ENCODE data around the gene GARIN1A. TPM values are rescaled to one million over a fixed set of nuclear protein-coding genes. Genes with fewer than 3 reads are reported as not detected.
A peak's percentile ranks its signal among the peaks of the same experiment; 100 is the strongest.

GARIN1A gene
- total RNA-seq, 2 donors from 2014 or later = 0.15 to 0.64 TPM

DNA sequence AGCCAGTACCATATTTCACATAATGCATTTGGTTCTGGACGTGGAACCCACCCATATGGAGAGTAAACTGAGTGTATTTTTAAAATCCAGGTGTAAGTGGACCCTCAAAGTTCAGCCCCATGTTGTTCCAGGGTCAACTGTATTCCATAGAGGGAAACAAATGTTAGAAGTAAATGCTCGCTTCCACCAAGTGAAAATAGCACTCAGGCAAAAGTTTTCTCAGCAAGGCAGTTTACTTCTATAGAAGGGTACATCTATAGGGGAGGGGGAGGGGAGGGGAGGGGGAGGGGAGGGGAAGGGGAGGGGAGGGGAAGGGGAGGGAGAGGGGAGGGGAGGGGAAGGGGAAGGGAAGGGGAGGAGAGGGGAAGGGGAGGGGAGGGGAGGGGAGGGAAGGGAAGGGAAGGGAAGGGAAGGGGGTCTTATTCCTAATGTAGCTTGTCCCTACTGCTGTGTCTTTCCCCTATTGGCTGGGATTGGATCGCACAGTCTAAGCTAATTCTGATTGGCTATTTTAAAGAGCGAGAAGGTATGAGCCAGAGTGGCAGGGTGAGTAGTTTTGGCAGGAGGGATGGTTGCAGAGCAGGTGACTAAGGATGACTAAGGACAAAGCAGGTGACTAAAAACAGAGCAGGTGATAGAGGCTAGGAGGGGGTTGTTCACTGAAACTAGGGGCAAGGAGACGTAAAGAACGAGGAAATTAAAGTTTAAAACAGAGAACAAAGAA lies 29.1 kb downstream of the GARIN1A start:
- Mint-ChIP-seq H3K4me3 (no peak overlapping the region), H3K36me3 (ENCODE audit: low read depth) (no peaks in the 10 kb centered on the region), H3K4me1 (peaks cover 20% of the 10 kb centered on the region), H3K9me3 (no peaks in the 10 kb centered on the region), H3K27me3 (ENCODE audit: insufficient read depth) (peaks cover 26% of the 10 kb centered on the region), H3K27ac (no peak overlapping the region)
- TF ChIP-seq, protein P1, sequence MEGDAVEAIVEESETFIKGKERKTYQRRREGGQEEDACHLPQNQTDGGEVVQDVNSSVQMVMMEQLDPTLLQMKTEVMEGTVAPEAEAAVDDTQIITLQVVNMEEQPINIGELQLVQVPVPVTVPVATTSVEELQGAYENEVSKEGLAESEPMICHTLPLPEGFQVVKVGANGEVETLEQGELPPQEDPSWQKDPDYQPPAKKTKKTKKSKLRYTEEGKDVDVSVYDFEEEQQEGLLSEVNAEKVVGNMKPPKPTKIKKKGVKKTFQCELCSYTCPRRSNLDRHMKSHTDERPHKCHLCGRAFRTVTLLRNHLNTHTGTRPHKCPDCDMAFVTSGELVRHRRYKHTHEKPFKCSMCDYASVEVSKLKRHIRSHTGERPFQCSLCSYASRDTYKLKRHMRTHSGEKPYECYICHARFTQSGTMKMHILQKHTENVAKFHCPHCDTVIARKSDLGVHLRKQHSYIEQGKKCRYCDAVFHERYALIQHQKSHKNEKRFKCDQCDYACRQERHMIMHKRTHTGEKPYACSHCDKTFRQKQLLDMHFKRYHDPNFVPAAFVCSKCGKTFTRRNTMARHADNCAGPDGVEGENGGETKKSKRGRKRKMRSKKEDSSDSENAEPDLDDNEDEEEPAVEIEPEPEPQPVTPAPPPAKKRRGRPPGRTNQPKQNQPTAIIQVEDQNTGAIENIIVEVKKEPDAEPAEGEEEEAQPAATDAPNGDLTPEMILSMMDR (conservative IDR thresholded peaks at IDR 0.05) = no peak
- peaks cover 16% of the 10 kb centered on the region for H3K27me3 ChIP-seq (ENCODE audit: control insufficient read depth, insufficient read depth, low read length, poor library complexity, severe bottlenecking)
- H3K4me1 ChIP-seq (ENCODE audit: control insufficient read depth, insufficient read depth, low read length) = no peaks in the 10 kb centered on the region
- peak; percentile 69 for DNase-seq
- H3K9me3 ChIP-seq (ENCODE audit: control insufficient read depth, low read length) = no peaks in the 10 kb centered on the region
- no peaks in the 10 kb centered on the region for H3K36me3 ChIP-seq (ENCODE audit: control insufficient read depth, insufficient read depth, low read length)
- H3K4me3 ChIP-seq (ENCODE audit: low read length) = no peak overlapping the region
- H3K9ac ChIP-seq (ENCODE audit: extremely low read depth, low read length, poor library complexity, severe bottlenecking) = no peak overlapping the region
- 90 to 91% methylated on average over 5 to 6 of the region's 6 CpGs for WGBS, 2 experiments (ENCODE audit: insufficient coverage in 1 of 2, insufficient read length in 1 of 2)
- no peak overlapping the region for H3K27ac ChIP-seq (ENCODE audit: low read depth, low read length)

DNA sequence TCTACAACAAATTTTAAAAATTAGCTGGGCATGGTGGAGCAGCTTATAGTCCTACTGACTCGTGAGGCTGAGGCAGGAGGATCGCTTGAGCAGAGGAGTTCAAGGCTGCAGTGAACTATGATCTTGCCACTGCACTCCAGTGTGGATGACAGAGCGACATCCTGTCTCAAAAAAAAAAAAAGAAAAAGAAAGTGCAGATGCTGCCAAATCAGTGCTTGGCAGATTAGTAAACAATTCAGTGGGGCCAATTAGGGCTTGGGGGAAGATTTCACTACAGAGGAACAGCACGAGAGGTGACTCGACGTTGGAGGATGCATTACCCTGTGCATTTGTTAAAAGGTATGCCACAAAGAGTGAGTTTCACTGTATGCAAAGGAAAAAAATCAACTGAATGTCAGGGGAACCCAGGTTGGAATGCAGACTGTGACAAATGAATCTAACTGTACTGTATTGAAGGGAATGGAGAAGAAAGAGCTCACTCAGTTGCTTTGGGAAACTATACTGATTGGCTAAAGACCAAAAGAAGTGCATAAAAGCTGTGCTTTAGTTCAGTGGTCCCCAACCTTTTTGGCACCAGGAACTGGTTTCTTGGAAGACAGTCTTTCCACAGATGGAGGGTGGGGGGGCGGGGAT lies 31.6 kb downstream of the GARIN1A start:
- TF ChIP-seq, protein P1 (conservative IDR thresholded peaks at IDR 0.05) = no peak
- no peaks in the 10 kb centered on the region for H3K9me3 ChIP-seq (ENCODE audit: control insufficient read depth, low read length)
- WGBS, 2 experiments (ENCODE audit: insufficient coverage in 1 of 2, insufficient read length in 1 of 2) = 81 to 88% methylated on average over 6 to 7 of the region's 7 CpGs

GRCh38 chr7:128705891-128706333 lies 33.8 kb downstream of the GARIN1A start:
- Histone ChIP-seq H3K4me1 (ENCODE audit: control insufficient read depth, insufficient read depth, low read length) (no peaks in the 10 kb centered on the region), H3K27me3 (ENCODE audit: control insufficient read depth, insufficient read depth, low read length, poor library complexity, severe bottlenecking) (no peaks in the 10 kb centered on the region), H3K9ac (ENCODE audit: extremely low read depth, low read length, poor library complexity, severe bottlenecking) (no peak overlapping the region), H3K36me3 (ENCODE audit: control insufficient read depth, insufficient read depth, low read length) (no peaks in the 10 kb centered on the region), H3K9me3 (ENCODE audit: control insufficient read depth, low read length) (no peaks in the 10 kb centered on the region), H3K4me3 (ENCODE audit: low read length) (no peak overlapping the region), H3K27ac (ENCODE audit: low read depth, low read length) (no peak overlapping the region)
- peaks cover 25% of the 10 kb centered on the region for H3K4me1 Mint-ChIP-seq
- no peak overlapping the region for H3K27ac Mint-ChIP-seq
- 80 to 96% methylated on average over 3 of the region's 3 CpGs for WGBS, 2 experiments (ENCODE audit: insufficient coverage in 1 of 2, insufficient read length in 1 of 2)
- H3K36me3 Mint-ChIP-seq (ENCODE audit: low read depth) = no peaks in the 10 kb centered on the region
- H3K27me3 Mint-ChIP-seq (ENCODE audit: insufficient read depth) = no peaks in the 10 kb centered on the region
- no peak overlapping the region for H3K4me3 Mint-ChIP-seq
- TF ChIP-seq, protein P1 (conservative IDR thresholded peaks at IDR 0.05) = peak; percentile 20
- H3K9me3 Mint-ChIP-seq = no peaks in the 10 kb centered on the region
- no peak for DNase-seq

More for the DNA sequence above, 31.6 kb downstream of the GARIN1A start:
- H3K36me3 ChIP-seq (ENCODE audit: control insufficient read depth, insufficient read depth, low read length) = no peaks in the 10 kb centered on the region
- H3K27ac ChIP-seq (ENCODE audit: low read depth, low read length) = no peak overlapping the region
- H3K9ac ChIP-seq (ENCODE audit: extremely low read depth, low read length, poor library complexity, severe bottlenecking) = no peak overlapping the region
- H3K4me3 ChIP-seq (ENCODE audit: low read length) = no peak overlapping the region
- H3K27me3 ChIP-seq (ENCODE audit: control insufficient read depth, insufficient read depth, low read length, poor library complexity, severe bottlenecking) = no peaks in the 10 kb centered on the region
- H3K4me1 ChIP-seq (ENCODE audit: control insufficient read depth, insufficient read depth, low read length) = no peaks in the 10 kb centered on the region
- Mint-ChIP-seq H3K27ac (no peak overlapping the region), H3K27me3 (ENCODE audit: insufficient read depth) (peaks cover under 1% of the 10 kb centered on the region), H3K4me3 (no peak overlapping the region), H3K4me1 (peaks cover 26% of the 10 kb centered on the region), H3K36me3 (ENCODE audit: low read depth) (no peaks in the 10 kb centered on the region), H3K9me3 (no peaks in the 10 kb centered on the region)
- DNase-seq = no peak
